Measurements from ENCODE around the gene IP6K1. TPM values are rescaled to one million over a fixed set of nuclear protein-coding genes. Genes with fewer than 3 reads are reported as not detected.

IP6K1 gene
- total RNA-seq, 1 experiment from 2014 or later, result 42.2 TPM

GRCh38 chr3:49769286-49769915 is 16.9 kb downstream of the IP6K1 start:
- no peaks in the 10 kb centered on the region for H4K20me1 ChIP-seq (ENCODE audit: control insufficient read depth, insufficient read depth, insufficient read length)
- peaks cover 10% of the 10 kb centered on the region for H3K79me1 ChIP-seq (ENCODE audit: insufficient read depth, low read depth, low read length, poor library complexity, severe bottlenecking)
- no peak overlapping the region for H3K4me2 ChIP-seq (ENCODE audit: insufficient read depth, insufficient read length, low read length)
- no peak overlapping the region for H2BK15ac ChIP-seq (ENCODE audit: low read depth, low read length)
- H4K5ac ChIP-seq (ENCODE audit: insufficient read length, low read depth, low read length), result no peak overlapping the region
- H2AK5ac ChIP-seq (ENCODE audit: insufficient read length, low read length), result no peak overlapping the region
- no peak overlapping the region for H3K4me3 Mint-ChIP-seq
- DNase-seq, result no peak
- no peak overlapping the region for H3K14ac ChIP-seq (ENCODE audit: insufficient read depth, low read length)
- H3K23me2 ChIP-seq (ENCODE audit: insufficient read length, low read depth, low read length, poor library complexity, severe bottlenecking), result no peaks in the 10 kb centered on the region
- no peaks in the 10 kb centered on the region for H3K27me3 Mint-ChIP-seq (ENCODE audit: low read depth)
- H3K9me3 ChIP-seq (ENCODE audit: control insufficient read depth, low read depth, low read length), result no peaks in the 10 kb centered on the region
- H3K9me3 Mint-ChIP-seq, result no peaks in the 10 kb centered on the region
- H3K18ac ChIP-seq (ENCODE audit: insufficient read length, low read depth, low read length), result no peak overlapping the region
- H4K8ac ChIP-seq (replicated peaks; ENCODE audit: insufficient read length, low read depth, low read length), result no peak overlapping the region
- H3K27me3 ChIP-seq (ENCODE audit: insufficient read depth, low read length), result no peaks in the 10 kb centered on the region
- H3K56ac ChIP-seq (ENCODE audit: insufficient read length, low read depth, low read length), result no peak overlapping the region
- no CpG with 5 or more reads among the region's 3 CpGs for WGBS (ENCODE audit: extremely low coverage, insufficient read length, low lambda C conversion rate)
- H3K23ac ChIP-seq (ENCODE audit: insufficient read length, low read depth, low read length), result no peak overlapping the region
- H3K4me1 ChIP-seq (ENCODE audit: insufficient read depth, low read length), result no peaks in the 10 kb centered on the region
- H3K27ac ChIP-seq (ENCODE audit: insufficient read length, low read depth, low read length), result no peak overlapping the region
- H3K27ac Mint-ChIP-seq, result no peak overlapping the region
- no peak overlapping the region for H2BK12ac ChIP-seq (ENCODE audit: insufficient read length, low read depth, low read length)
- peaks cover 5% of the 10 kb centered on the region; the same call in 1 of the 2 replicates for H3K79me2 ChIP-seq (ENCODE audit: insufficient read depth, low read length)
- H3T11ph ChIP-seq (ENCODE audit: low read length), result no peak overlapping the region
- no peak overlapping the region for H2BK20ac ChIP-seq (ENCODE audit: low read depth, low read length, poor library complexity, severe bottlenecking)
- peaks cover under 1 to 4% (median 2%) of the 10 kb centered on the region in 3 experiments; a peak in 5 of 7 replicates for H3K36me3 Mint-ChIP-seq (ENCODE audit: insufficient read depth in 1 of 3, low read depth in 3 of 3)
- H3K4me1 Mint-ChIP-seq, result no peaks in the 10 kb centered on the region
- no peak for TF ChIP-seq CTCF (conservative IDR thresholded peaks at IDR 0.05)
- H2AFZ ChIP-seq (ENCODE audit: low read length), result no peak overlapping the region
- no peak overlapping the region for H4K91ac ChIP-seq (ENCODE audit: insufficient read length, low read depth, low read length)
- H2BK120ac ChIP-seq (ENCODE audit: low read depth, low read length, poor library complexity, severe bottlenecking), result no peak overlapping the region
- no peak overlapping the region for H2BK5ac ChIP-seq (ENCODE audit: insufficient read length, low read length)
- H3K9ac ChIP-seq (ENCODE audit: extremely low read depth, insufficient read length, low read length), result no peak overlapping the region
- no peak overlapping the region for H3K4ac ChIP-seq (ENCODE audit: low read depth, low read length)
